ENCODE data around the gene SORBS1.

SORBS1 gene

GRCh38 chr10:95277201-95277570 is 284.0 kb downstream of the SORBS1 start:
- no peak for DNase-seq (ENCODE audit: low read depth in 2 of 2, low spot score in 1 of 2)

GRCh38 chr10:95276367-95277200 is 284.6 kb downstream of the SORBS1 start:
- no peak for DNase-seq (ENCODE audit: low read depth in 2 of 2, low spot score in 1 of 2)

- DNase-seq (ENCODE audit: low read depth in 2 of 2, low spot score in 1 of 2), result no peak
Measured at GRCh38 chr10:95275726-95276366, 285.3 kb downstream of the SORBS1 start.

GRCh38 chr10:95273393-95274312 is 287.5 kb downstream of the SORBS1 start:
- no peak for DNase-seq (ENCODE audit: low read depth in 2 of 2, low spot score in 1 of 2)

GRCh38 chr10:95268438-95268837 is 292.7 kb downstream of the SORBS1 start:
- no peak for DNase-seq (ENCODE audit: low read depth in 2 of 2, low spot score in 1 of 2)

- no peak for DNase-seq (ENCODE audit: low read depth in 2 of 2, low spot score in 1 of 2)
Measured at GRCh38 chr10:95267251-95267650, 293.9 kb downstream of the SORBS1 start.

GRCh38 chr10:95266674-95267095 is 294.5 kb downstream of the SORBS1 start:
- no peak for DNase-seq (ENCODE audit: low read depth in 2 of 2, low spot score in 1 of 2)

- no peak for DNase-seq (ENCODE audit: low read depth in 2 of 2, low spot score in 1 of 2)
Measured at GRCh38 chr10:95265572-95265971, 295.6 kb downstream of the SORBS1 start.

GRCh38 chr10:95264227-95265051 is 296.7 kb downstream of the SORBS1 start:
- DNase-seq (ENCODE audit: low read depth in 2 of 2, low spot score in 1 of 2), result no peak

- no peak for DNase-seq (ENCODE audit: low read depth in 2 of 2, low spot score in 1 of 2)
Measured at GRCh38 chr10:95263864-95264226, 297.3 kb downstream of the SORBS1 start.

- no peak for DNase-seq (ENCODE audit: low read depth in 2 of 2, low spot score in 1 of 2)
Measured at GRCh38 chr10:95262763-95263518, 298.2 kb downstream of the SORBS1 start.

- DNase-seq (ENCODE audit: low read depth in 2 of 2, low spot score in 1 of 2), result no peak
Measured at GRCh38 chr10:95261926-95262325, 299.2 kb downstream of the SORBS1 start.
